Stomach (tissue), 9 donors: ENCODE data around the gene SLC6A12. TPM values are rescaled to one million over a fixed set of nuclear protein-coding genes. Genes with fewer than 3 reads are reported as not detected.

ENCODE experiments used
- DNase-seq, 2 donors: peaks; one replicate each; pipeline versions ENCODE4 v3.0.0 to v3.0.0-alpha.2; 2013 to 2019
- H3K27ac ChIP-seq, 5 donors: fragments of 200-600 bp in 4 of 5; sonication (generic) in 4 of 5; one replicate each; pipeline ENCODE4 v1.5.1; 2013 to 2019; ENCODE audit warnings: mild to moderate bottlenecking in 1 of 5, moderate library complexity in 1 of 5
- H3K27me3 ChIP-seq, 3 donors: fragments of 200-600 bp; sonication (generic); one replicate each; pipeline ENCODE4 v1.5.1; 2017 to 2019; ENCODE audit warnings: mixed run types in 1 of 3
- H3K36me3 ChIP-seq, 4 donors: fragments of 200-600 bp; sonication (generic); 1 replicate in 3 of 4; 2 replicates in 1 of 4; pipeline ENCODE4 v1.5.1; 2016 to 2019
- H3K4me1 ChIP-seq, 4 donors: fragments of 200-600 bp; sonication (generic); one replicate each; pipeline ENCODE4 v1.5.1; 2016 to 2019
- H3K4me3 ChIP-seq, 4 donors: fragments of 200-600 bp; sonication (generic) in 3 of 4; one replicate each; pipeline ENCODE4 v1.5.1; 2016 to 2019; ENCODE audit warnings: mild to moderate bottlenecking in 1 of 4
- H3K9me3 ChIP-seq, 4 donors: fragments of 200-600 bp; sonication (generic); one replicate each; pipeline ENCODE4 v1.5.1; 2016 to 2019
- CTCF ChIP-seq, 7 experiments: fragments of 450-650 bp in 4 of 7; fragments of 200-600 bp in 3 of 7; sonication (generic) in 3 of 7; IDR thresholded peaks; one replicate each; pipeline ENCODE4 v1.5.1; 2016 to 2019; ENCODE audit warnings: antibody characterized with exemption in 7 of 7, control low read depth in 2 of 7, mild to moderate bottlenecking in 1 of 7
- EP300 ChIP-seq: sonication (generic); formaldehyde crosslinking; IDR thresholded peaks from one replicate; pipeline ENCODE4 v1.6.1; 2017; ENCODE audit warnings: antibody characterized with exemption
- POLR2A ChIP-seq, 4 donors: fragments of 450-650 bp; IDR thresholded peaks; one replicate each; pipeline ENCODE4 v1.6.1; 2016; ENCODE audit warnings: antibody characterized with exemption in 4 of 4, control low read depth in 2 of 4, mild to moderate bottlenecking in 1 of 4, moderate library complexity in 1 of 4
- POLR2AphosphoS5 ChIP-seq, 3 donors: sonication (generic); formaldehyde crosslinking; IDR thresholded peaks; one replicate each; pipeline ENCODE4 v1.6.1; 2016; ENCODE audit warnings: antibody characterized with exemption in 3 of 3
- WGBS, 5 donors: extraction: QIAGEN DNeasy Blood & Tissue Kit in 3 of 5; methylation state at CpG; one replicate each; pipeline versions ENCODE4 v1.1.5 to v1.1.7; 2013 to 2018; 5-methylcytosine and 5-hydroxymethylcytosine counted together
- intact Hi-C: fragments of 100-400 bp; cut with DNase I; formaldehyde crosslinking; loops from one replicate; pipeline ENCODE4 v1.15.1; 2023; ENCODE audit warnings: low total_unique reads
- polyA plus RNA-seq, 3 donors: library from polyadenylated mRNA; stranded (reverse); fragments of 200-250 nt; gene quantifications; one replicate each; pipeline ENCODE4 v1.2.3, GENCODE V29; 2013
- total RNA-seq, 5 donors: library from RNA; depleted of rRNA; stranded (reverse); fragments of >200 nt; gene quantifications; one replicate each; pipeline versions ENCODE4 v1.1.0 to v1.2.3, GENCODE V29; 2014 to 2016
- donor health status: healthy with polysubstance abuse.
- donor health status: Bipolar disorder and iron deficiency.
- donor health status: healthy.

SLC6A12 gene
- total and polyA plus RNA-seq, 8 donors, result 0.05 to 1.7 (median 0.19) TPM; not detected in 5

GRCh38 chr12:163406-163986, 50.5 kb downstream of the SLC6A12 start:
- Histone ChIP-seq H3K4me3 (no peak overlapping the region), H3K9me3 (no peaks in the 10 kb centered on the region), H3K36me3 (no peaks in the 10 kb centered on the region), H3K27me3 (peaks cover 0 to 27% (median 0%) of the 10 kb centered on the region in 3 donors), H3K27ac (no peak overlapping the region), H3K4me1 (no peaks in the 10 kb centered on the region)
- no peak for DNase-seq
- intact Hi-C loops, result no loop called here
- no peak for TF ChIP-seq CTCF (IDR thresholded peaks at IDR 0.05)
- TF ChIP-seq EP300, result no peak
- TF ChIP-seq POLR2A (IDR thresholded peaks at IDR 0.05), result no peak
- no peak for TF ChIP-seq POLR2AphosphoS5 (IDR thresholded peaks at IDR 0.05)
- 87 to 93% (median 92%) methylated on average over 20 to 26 of the region's 26 CpGs for WGBS, 5 donors

GRCh38 chr12:162467-163307, 51.3 kb downstream of the SLC6A12 start:
- intact Hi-C loops, result no loop called here
- Histone ChIP-seq H3K36me3 (no peaks in the 10 kb centered on the region), H3K4me3 (no peak overlapping the region), H3K27me3 (peaks cover 0 to 26% (median 0%) of the 10 kb centered on the region in 3 donors), H3K4me1 (no peaks in the 10 kb centered on the region), H3K27ac (no peak overlapping the region), H3K9me3 (no peaks in the 10 kb centered on the region)
- no peak for DNase-seq
- TF ChIP-seq POLR2A (IDR thresholded peaks at IDR 0.05) (no peak), CTCF (IDR thresholded peaks at IDR 0.05) (no peak), EP300 (no peak), POLR2AphosphoS5 (IDR thresholded peaks at IDR 0.05) (no peak)
- WGBS, 5 donors, result 49 to 65% (median 60%) methylated on average over 17 to 18 of the region's 18 CpGs

GRCh38 chr12:161823-162222, 52.1 kb downstream of the SLC6A12 start:
- Histone ChIP-seq H3K36me3 (no peaks in the 10 kb centered on the region), H3K4me3 (no peak overlapping the region), H3K9me3 (no peaks in the 10 kb centered on the region), H3K4me1 (no peaks in the 10 kb centered on the region), H3K27ac (no peak overlapping the region), H3K27me3 (peaks cover 0 to 26% (median 0%) of the 10 kb centered on the region in 3 donors)
- no peak for DNase-seq
- 80 to 90% (median 85%) methylated on average over 8 of the region's 8 CpGs for WGBS, 5 donors
- intact Hi-C loops, result no loop called here
- TF ChIP-seq CTCF (IDR thresholded peaks at IDR 0.05) (no peak), EP300 (no peak), POLR2A (IDR thresholded peaks at IDR 0.05) (no peak), POLR2AphosphoS5 (IDR thresholded peaks at IDR 0.05) (no peak)

GRCh38 chr12:160858-161257, 53.1 kb downstream of the SLC6A12 start:
- Histone ChIP-seq H3K4me3 (no peak overlapping the region), H3K36me3 (no peaks in the 10 kb centered on the region), H3K9me3 (no peaks in the 10 kb centered on the region), H3K27me3 (peaks cover 0 to 24% (median 0%) of the 10 kb centered on the region in 3 donors), H3K27ac (no peak overlapping the region), H3K4me1 (no peaks in the 10 kb centered on the region)
- no peak for TF ChIP-seq CTCF (IDR thresholded peaks at IDR 0.05)
- no peak for TF ChIP-seq POLR2A (IDR thresholded peaks at IDR 0.05)
- no peak for TF ChIP-seq POLR2AphosphoS5 (IDR thresholded peaks at IDR 0.05)
- TF ChIP-seq EP300, result no peak
- intact Hi-C loops, result no loop called here
- no peak for DNase-seq
- WGBS, 5 donors, result 70 to 78% (median 74%) methylated on average over 9 of the region's 9 CpGs
